BJ (cell line): ENCODE results near the gene MEGF6. TPM values are rescaled to one million over a fixed set of nuclear protein-coding genes. Genes with fewer than 3 reads are reported as not detected.

ENCODE experiments used
- CTCF ChIA-PET: fragments of 350-600 bp; formaldehyde crosslinking; extraction: SDS; loops from one replicate; lab custom pipeline; 2021; ENCODE audit warnings: antibody characterized with exemption, inconsistent platforms; lab: Yijun Ruan, JAX
- POLR2A ChIA-PET: fragments of 300-600 bp; sonication (Branson Sonifier 250); formaldehyde crosslinking; extraction: SDS; loops from one replicate; lab custom pipeline; 2021; ENCODE audit warnings: antibody characterized with exemption; lab: Charles Lee
- DNase-seq: peaks from one replicate; pipeline ENCODE4 v3.0.0-alpha.2; 2011; ENCODE audit warnings: low read depth
- H3K27me3 ChIP-seq: 2 replicates; pipeline ENCODE4 v1.6.0; 2011; ENCODE audit warnings: low read length; ENCODE audit not compliant: control insufficient read depth, insufficient read depth
- H3K36me3 ChIP-seq: 2 replicates; pipeline ENCODE4 v1.5.1; 2011; ENCODE audit warnings: low read length; ENCODE audit not compliant: control insufficient read depth, insufficient read depth
- H3K4me3 ChIP-seq: 2 replicates; pipeline ENCODE4 v1.5.1; 2011; ENCODE audit warnings: low read depth, mild to moderate bottlenecking, control low read depth, low read length
- CTCF ChIP-seq: IDR thresholded peaks from 2 replicates; pipeline ENCODE4 v1.5.1; 2011; ENCODE audit warnings: low read depth, mild to moderate bottlenecking, control low read depth, inconsistent platforms, low read length, moderate library complexity; ENCODE audit not compliant: insufficient read depth
- polyA plus RNA-seq: library from polyadenylated mRNA; depleted of rRNA; stranded (reverse); fragments of >200 nt; gene quantifications from 2 replicates; pipeline ENCODE4 v1.2.3, GENCODE V29; 2011

The MEGF6 gene
- polyA plus RNA-seq, 1 experiment = 77.4 TPM

DNA sequence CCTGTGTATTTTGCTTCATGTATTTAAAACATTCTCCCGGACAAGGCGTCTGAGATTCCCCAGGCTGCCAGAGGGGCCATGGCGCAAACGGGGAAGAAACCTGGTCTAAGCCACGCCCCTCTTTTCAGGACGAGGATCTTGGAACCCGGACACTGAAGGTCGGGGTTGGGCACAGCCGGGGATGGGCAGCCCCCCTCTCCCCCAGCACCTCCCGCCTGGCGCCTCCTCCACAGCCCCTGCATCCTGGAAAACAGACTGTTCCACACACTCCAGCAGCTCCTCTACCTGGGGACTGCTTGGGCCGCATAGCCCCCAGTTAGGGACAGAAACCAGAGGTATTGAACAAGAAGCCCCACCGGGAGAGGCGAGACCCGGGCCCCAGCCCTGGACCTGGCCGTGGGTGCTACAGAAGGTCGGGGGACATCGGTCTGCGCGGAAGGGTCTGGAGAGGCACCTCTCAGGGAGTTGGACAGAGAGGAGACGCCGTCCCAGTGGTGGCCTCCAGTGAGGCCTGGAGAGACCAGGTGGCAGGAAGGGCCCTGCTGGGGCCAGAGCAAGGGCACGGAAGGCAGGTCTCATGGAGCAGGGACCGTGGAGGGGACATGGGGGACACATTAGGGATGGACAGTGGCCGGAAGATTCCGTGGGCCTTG lies 46.4 kb upstream of the MEGF6 start:
- Histone ChIP-seq H3K4me3 (no peak overlapping the region), H3K36me3 (no peaks in the 10 kb centered on the region), H3K27me3 (peaks cover 40% of the 10 kb centered on the region)
- ChIA-PET CTCF (no interaction called here), POLR2A (no interaction called here)
- no peak for TF ChIP-seq CTCF
- no peak for DNase-seq

- no peak for TF ChIP-seq CTCF
- H3K36me3 ChIP-seq = no peaks in the 10 kb centered on the region
- POLR2A ChIA-PET = no interaction called here
- H3K4me3 ChIP-seq = no peak overlapping the region
- peaks cover 40% of the 10 kb centered on the region for H3K27me3 ChIP-seq
- CTCF ChIA-PET = no interaction called here
- no peak for DNase-seq
These were observed 45.8 kb upstream of the MEGF6 start for GRCh38 chr1:3657096-3657475.

GRCh38 chr1:3656450-3657095 lies 45.3 kb upstream of the MEGF6 start:
- ChIA-PET CTCF (no interaction called here), POLR2A (no interaction called here)
- Histone ChIP-seq H3K36me3 (no peaks in the 10 kb centered on the region), H3K27me3 (peaks cover 39% of the 10 kb centered on the region), H3K4me3 (no peak overlapping the region)
- no peak for TF ChIP-seq CTCF
- DNase-seq = no peak

GRCh38 chr1:3654549-3655281 lies 43.4 kb upstream of the MEGF6 start:
- POLR2A ChIA-PET = no interaction called here
- TF ChIP-seq CTCF = no peak
- Histone ChIP-seq H3K36me3 (no peaks in the 10 kb centered on the region), H3K4me3 (no peak overlapping the region), H3K27me3 (peaks cover 47% of the 10 kb centered on the region)
- CTCF ChIA-PET = interaction anchor here (0.7 to 1.4 kb wide), 2 partner anchors 201 to 519 kb away, joined by 3 to 4 read pairs; no protein-coding TSS in a partner anchor
- no peak for DNase-seq

GRCh38 chr1:3653286-3653618 lies 41.9 kb upstream of the MEGF6 start:
- CTCF ChIA-PET = interaction anchor here (1.0 to 1.4 kb wide), 2 partner anchors 33 to 200 kb away, joined by 4 read pairs; no protein-coding TSS in a partner anchor
- no peak for TF ChIP-seq CTCF
- no peaks in the 10 kb centered on the region for H3K36me3 ChIP-seq
- no peak for DNase-seq
- no peak overlapping the region for H3K4me3 ChIP-seq
- POLR2A ChIA-PET = no interaction called here
- H3K27me3 ChIP-seq = peaks cover 44% of the 10 kb centered on the region
